GM23248 (cell line): ENCODE data around the gene MYO15A.

Experiments used
- EZH2 ChIP-seq: fragments of 200-600 bp; sonication (generic); IDR thresholded peaks from 2 replicates; pipeline ENCODE4 v1.6.1; 2018; ENCODE audit warnings: antibody characterized with exemption, mild to moderate bottlenecking; ENCODE audit not compliant: insufficient read depth, poor library complexity, severe bottlenecking
- EZH2phosphoT487 ChIP-seq: fragments of 200-600 bp; sonication (generic); IDR thresholded peaks from 2 replicates; pipeline ENCODE4 v1.6.1; 2018; ENCODE audit warnings: antibody characterized with exemption, moderate library complexity, mild to moderate bottlenecking, low read depth; ENCODE audit not compliant: insufficient read depth

- no peak for TF ChIP-seq EZH2
- TF ChIP-seq EZH2phosphoT487: no peak
Observed at GRCh38 chr17:18139949-18140348, 31.4 kb downstream of the MYO15A start.
